GM23338 (cell line): ENCODE results near the gene IL1RL2.

Experiments used
- CREB1 ChIP-seq: fragments of 250-450 bp; sonication (Bioruptor Pico); IDR thresholded peaks from 2 replicates; pipeline ENCODE4 v1.5.0; 2020; ENCODE audit warnings: low read depth, mild to moderate bottlenecking, moderate library complexity
- CTCF ChIP-seq, 2 experiments: fragments of 200-600 bp in 1 of 2; sonication (generic) in 1 of 2; conservative IDR thresholded peaks; 2 replicates each; pipeline versions ENCODE4 v1.5.1 to v1.6.1; 2016 to 2017; ENCODE audit warnings: antibody characterized with exemption in 2 of 2, low read depth in 2 of 2, mild to moderate bottlenecking in 2 of 2, moderate library complexity in 1 of 2
- ETS1 ChIP-seq: IDR thresholded peaks from 2 replicates; pipeline ENCODE4 v1.6.1; 2016; ENCODE audit warnings: antibody characterized with exemption
- EZH2 ChIP-seq: fragments of 200-600 bp; sonication (generic); IDR thresholded peaks from one replicate; pipeline ENCODE4 v1.8.0; 2017; ENCODE audit warnings: antibody characterized with exemption, mild to moderate bottlenecking, low read depth; ENCODE audit not compliant: unreplicated experiment
- EZH2phosphoT487 ChIP-seq: fragments of 200-600 bp; sonication (generic); IDR thresholded peaks from one replicate; pipeline ENCODE4 v1.8.1; 2018; ENCODE audit warnings: antibody characterized with exemption; ENCODE audit not compliant: unreplicated experiment
- JUNB ChIP-seq: IDR thresholded peaks from one replicate; pipeline ENCODE4 v1.6.1; 2016; ENCODE audit warnings: antibody characterized with exemption; ENCODE audit not compliant: unreplicated experiment
- POLR2AphosphoS5 ChIP-seq: IDR thresholded peaks from 2 replicates; pipeline ENCODE4 v1.6.1; 2016; ENCODE audit warnings: antibody characterized with exemption, low read depth
- REST ChIP-seq: IDR thresholded peaks from one replicate; pipeline ENCODE4 v1.6.1; 2018; ENCODE audit warnings: antibody characterized with exemption; ENCODE audit not compliant: unreplicated experiment
- ZNF114 ChIP-seq: fragments of 250-450 bp; sonication (Bioruptor Pico); IDR thresholded peaks from 2 replicates; pipeline ENCODE4 v1.5.0; 2020; ENCODE audit warnings: mild to moderate bottlenecking, moderate library complexity
- ZNF462 ChIP-seq: fragments of 250-450 bp; sonication (Bioruptor Pico); IDR thresholded peaks from 2 replicates; pipeline ENCODE4 v1.5.0; 2020; ENCODE audit warnings: mild to moderate bottlenecking, moderate library complexity

GRCh38 chr2:102140377-102140776 lies 46.4 kb upstream of the IL1RL2 start:
- TF ChIP-seq CTCF (conservative IDR thresholded peaks at IDR 0.05; ENCODE audit: low read depth in 2 of 2), result no peak
- TF ChIP-seq EZH2, result no peak
- no peak for TF ChIP-seq REST
- TF ChIP-seq JUNB, result no peak
- TF ChIP-seq POLR2AphosphoS5, result no peak
- TF ChIP-seq CREB1, result no peak
- TF ChIP-seq EZH2phosphoT487, result no peak
- no peak for TF ChIP-seq ZNF462 (CRISPR knock-in tag)
- no peak for TF ChIP-seq ZNF114
- TF ChIP-seq ETS1, result no peak
